ENCODE measurements around the gene ACRBP.

- TF ChIP-seq CTCF (IDR thresholded peaks at IDR 0.05) (no peak), POLR2A (IDR thresholded peaks at IDR 0.05; ENCODE audit: low read depth) (no peak), EP300 (IDR thresholded peaks at IDR 0.05) (no peak)
Measured at GRCh38 chr12:6640497-6640896, 6.7 kb downstream of the ACRBP start.

All from esophagus muscularis mucosa (tissue), 4 donors.